DND-41 (cell line): Measurements from ENCODE around the gene BFSP1.

ENCODE experiments used
- CTCF ChIP-seq: IDR thresholded peaks from 2 replicates; pipeline ENCODE4 v1.5.1; 2012; ENCODE audit warnings: borderline replicate concordance, low read length, moderate library complexity, mild to moderate bottlenecking; ENCODE audit not compliant: poor library complexity, severe bottlenecking; ENCODE audit errors: extremely low read depth
- EZH2 ChIP-seq: IDR thresholded peaks from 3 replicates; pipeline ENCODE4 v1.6.1; 2012; ENCODE audit warnings: borderline replicate concordance, low read depth, mild to moderate bottlenecking, moderate library complexity, low read length, inconsistent platforms; ENCODE audit not compliant: severe bottlenecking

DNA sequence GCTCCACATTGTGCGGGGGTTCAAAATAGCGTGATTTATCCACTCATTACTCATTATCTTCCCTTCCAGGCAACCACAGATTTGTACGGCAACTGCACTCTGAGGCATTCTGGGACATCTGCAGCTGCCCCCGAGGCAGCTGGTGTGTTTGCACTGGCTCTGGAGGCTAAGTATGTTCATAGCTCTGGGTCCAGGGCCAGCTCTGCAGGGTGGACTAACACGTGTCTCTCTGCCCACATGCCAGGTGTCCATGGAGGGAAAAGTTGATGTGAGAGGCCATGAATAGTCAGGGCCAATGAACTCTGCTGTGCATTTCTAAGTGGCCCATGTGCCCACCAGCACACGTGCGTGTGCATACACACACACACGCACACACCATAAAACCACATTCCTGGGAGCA is 74.9 kb downstream of the BFSP1 start:
- TF ChIP-seq EZH2 (no peak), CTCF (no peak)
